ENCODE results near the gene CNTNAP5.

Gene CNTNAP5

GRCh38 chr2:124693156-124693555, 668.1 kb downstream of the CNTNAP5 start:
- ChIA-PET POLR2A (no interaction called here), CTCF (no interaction called here)
- no peak for DNase-seq (ENCODE audit: low read depth, low spot score)

GRCh38 chr2:124698979-124699565, 674.0 kb downstream of the CNTNAP5 start:
- CTCF ChIA-PET: no interaction called here
- H3K4me3 ChIP-seq (ENCODE audit: low read depth, low read length): no peak overlapping the region

More at GRCh38 chr2:124693156-124693555, 668.1 kb downstream of the CNTNAP5 start:
- TF ChIP-seq CTCF (IDR thresholded peaks at IDR 0.05; ENCODE audit: insufficient read depth, low read length, missing control alignments): no peak
- no peak overlapping the region for H3K4me3 ChIP-seq (ENCODE audit: low read depth, low read length)

GRCh38 chr2:124702777-124703176, 677.7 kb downstream of the CNTNAP5 start:
- TF ChIP-seq CTCF (IDR thresholded peaks at IDR 0.05; ENCODE audit: insufficient read depth, low read length, missing control alignments): no peak
- CTCF ChIA-PET: no interaction called here
- POLR2A ChIA-PET: no interaction called here
- no peak overlapping the region for H3K4me3 ChIP-seq (ENCODE audit: low read depth, low read length)
- DNase-seq (ENCODE audit: low read depth, low spot score): no peak

More at GRCh38 chr2:124698979-124699565, 674.0 kb downstream of the CNTNAP5 start:
- POLR2A ChIA-PET: no interaction called here
- no peak for DNase-seq (ENCODE audit: low read depth, low spot score)
- TF ChIP-seq CTCF (IDR thresholded peaks at IDR 0.05; ENCODE audit: insufficient read depth, low read length, missing control alignments): no peak

GRCh38 chr2:124704071-124704925, 679.2 kb downstream of the CNTNAP5 start:
- CTCF ChIA-PET: no interaction called here
- no peak overlapping the region for H3K4me3 ChIP-seq (ENCODE audit: low read depth, low read length)
- DNase-seq (ENCODE audit: low read depth, low spot score): no peak
- POLR2A ChIA-PET: no interaction called here
- no peak for TF ChIP-seq CTCF (IDR thresholded peaks at IDR 0.05; ENCODE audit: insufficient read depth, low read length, missing control alignments)

- TF ChIP-seq CTCF (IDR thresholded peaks at IDR 0.05; ENCODE audit: insufficient read depth, low read length, missing control alignments): no peak
- no peak for DNase-seq (ENCODE audit: low read depth, low spot score)
- H3K4me3 ChIP-seq (ENCODE audit: low read depth, low read length): no peak overlapping the region
- ChIA-PET POLR2A (no interaction called here), CTCF (no interaction called here)
Measured at GRCh38 chr2:124708661-124709060, 683.6 kb downstream of the CNTNAP5 start.

GRCh38 chr2:124713969-124714368, 688.9 kb downstream of the CNTNAP5 start:
- ChIA-PET POLR2A (no interaction called here), CTCF (no interaction called here)
- no peak for DNase-seq (ENCODE audit: low read depth, low spot score)
- no peak for TF ChIP-seq CTCF (IDR thresholded peaks at IDR 0.05; ENCODE audit: insufficient read depth, low read length, missing control alignments)
- H3K4me3 ChIP-seq (ENCODE audit: low read depth, low read length): no peak overlapping the region
